IPS DF 4.7 (cell line): ENCODE results near the gene PARN.
"Not testable (repeated sequence)": the region's sequence is repeated elsewhere in the genome, so short reads cannot be mapped to it uniquely, and the experiment has no call there.

Experiments
- DNase-seq: peaks from one replicate; pipeline ENCODE4 v3.0.0-alpha.2; 2013; ENCODE audit warnings: low spot score; ENCODE audit errors: extremely low read depth

Gene PARN

GRCh38 chr16:14401711-14402061, 228.4 kb downstream of the PARN start:
- DNase-seq, result not testable (repeated sequence)

- DNase-seq, result not testable (repeated sequence)
Measured at GRCh38 chr16:14400978-14401710, 228.9 kb downstream of the PARN start.

DNA sequence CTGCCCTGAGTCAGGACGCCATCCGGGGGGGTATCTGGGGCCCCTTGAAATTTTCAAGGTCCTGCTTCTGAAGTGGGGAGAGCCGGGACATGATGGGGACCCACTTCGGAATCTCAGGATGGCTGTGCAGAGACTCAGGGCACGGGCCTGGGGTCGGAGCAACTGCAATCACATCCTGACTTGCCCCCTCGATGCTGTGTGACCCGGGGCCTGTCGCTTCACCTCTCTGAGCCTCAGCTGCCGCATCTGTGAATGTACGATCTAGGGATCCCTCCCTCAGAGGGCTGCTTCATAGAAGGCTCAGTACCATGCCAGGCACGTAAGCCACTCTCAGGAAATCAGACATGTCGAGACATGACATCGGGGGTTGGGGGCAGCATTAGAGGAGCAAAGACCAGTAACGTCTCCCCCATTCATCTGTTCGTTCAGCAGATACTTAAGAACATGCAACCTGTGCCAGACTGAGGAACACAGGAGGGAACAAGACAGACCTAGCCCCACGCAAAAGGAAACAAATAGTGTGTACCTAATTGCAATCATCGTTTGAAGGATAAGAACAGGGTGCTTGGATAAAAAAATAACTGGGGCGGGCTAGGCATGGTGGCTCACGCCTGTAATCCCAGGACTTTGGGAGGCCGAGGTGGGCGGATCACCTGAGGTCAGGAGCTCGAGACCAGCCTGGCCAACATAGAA, 229.6 kb downstream of the PARN start:
- DNase-seq, result no peak

GRCh38 chr16:14399378-14400284, 230.4 kb downstream of the PARN start:
- no peak for DNase-seq

DNA sequence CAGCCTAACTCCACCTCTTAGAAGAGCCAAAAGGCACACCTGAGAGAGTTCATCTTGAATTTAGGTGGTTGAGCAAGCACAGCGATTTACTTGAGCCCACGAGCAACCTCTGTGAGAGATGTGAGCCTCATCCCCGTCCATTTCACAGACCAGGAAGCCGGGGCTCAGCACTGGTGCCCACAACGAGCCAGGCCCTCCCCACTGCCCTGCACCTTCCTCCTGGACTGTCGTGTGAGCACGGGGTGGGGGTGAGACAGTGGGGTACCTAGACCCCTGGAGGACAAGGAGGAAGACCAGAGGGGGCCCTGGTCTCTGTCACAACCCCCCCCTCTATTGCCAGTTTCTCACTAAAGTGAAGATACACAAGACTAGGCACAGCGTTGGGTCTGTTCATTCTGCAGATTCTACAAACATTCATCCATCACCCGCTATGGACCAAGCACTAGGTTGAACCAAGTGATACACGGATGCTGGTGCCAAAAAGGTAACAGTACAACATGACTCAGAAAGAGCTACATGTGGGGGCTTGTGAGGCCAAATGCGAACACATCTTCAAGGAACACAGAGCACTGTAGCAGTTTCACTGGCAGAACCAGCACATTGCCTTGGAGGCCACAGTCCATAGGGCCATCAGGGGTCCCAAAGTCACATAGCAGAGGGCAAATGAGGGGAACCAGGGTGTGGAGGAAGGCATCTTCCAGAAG, 231.9 kb downstream of the PARN start:
- DNase-seq, result no peak

DNA sequence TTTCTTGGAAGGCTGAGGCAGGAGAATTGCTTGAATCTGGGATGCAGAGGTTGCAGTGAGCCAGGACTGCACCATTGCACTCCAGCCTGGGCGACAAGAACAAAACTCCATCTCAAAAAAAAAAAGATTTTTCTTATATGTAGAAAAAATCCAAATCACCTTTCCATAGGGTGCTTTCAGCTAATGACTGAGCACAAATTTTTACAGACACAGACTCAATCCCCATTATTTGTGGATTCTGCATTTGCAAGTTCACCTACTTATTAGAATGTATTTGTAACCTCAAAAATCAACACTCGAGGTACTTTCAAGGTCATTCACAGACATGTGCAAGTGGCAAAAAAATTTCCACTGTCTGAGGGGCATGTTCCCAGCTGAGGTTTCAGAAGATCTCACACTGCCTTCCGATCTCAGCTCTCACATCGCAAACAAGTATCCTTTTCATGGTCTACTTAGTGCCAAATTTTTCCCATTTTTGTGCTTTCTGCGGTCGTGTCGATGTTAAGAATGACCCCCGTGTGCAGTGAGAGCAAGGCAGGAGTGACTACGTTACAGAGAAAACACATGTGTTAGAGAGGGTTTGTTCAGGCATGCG, 234.3 kb downstream of the PARN start:
- DNase-seq, result not testable (repeated sequence)

GRCh38 chr16:14394834-14395233, 235.2 kb downstream of the PARN start:
- no peak for DNase-seq

DNA sequence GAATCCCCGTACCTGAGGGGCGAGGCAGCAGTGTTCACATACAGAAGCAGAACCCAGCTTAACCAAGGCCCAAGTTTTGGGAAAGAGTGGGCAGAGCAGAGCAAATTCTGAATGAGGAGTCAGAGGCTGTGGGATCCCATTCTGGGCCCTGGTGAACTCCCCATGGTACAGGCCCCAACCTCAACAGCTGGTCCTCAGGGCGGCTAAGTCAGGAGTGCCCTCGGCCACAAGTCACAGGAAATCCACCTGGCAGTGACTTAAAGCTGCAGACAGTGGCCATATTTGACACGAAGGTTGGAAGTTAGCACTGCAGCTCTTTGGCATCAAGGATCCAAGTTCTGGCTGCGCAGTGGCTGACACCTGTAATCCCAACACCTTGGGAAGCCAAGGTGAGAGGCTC, 237.1 kb downstream of the PARN start:
- no peak for DNase-seq

DNA sequence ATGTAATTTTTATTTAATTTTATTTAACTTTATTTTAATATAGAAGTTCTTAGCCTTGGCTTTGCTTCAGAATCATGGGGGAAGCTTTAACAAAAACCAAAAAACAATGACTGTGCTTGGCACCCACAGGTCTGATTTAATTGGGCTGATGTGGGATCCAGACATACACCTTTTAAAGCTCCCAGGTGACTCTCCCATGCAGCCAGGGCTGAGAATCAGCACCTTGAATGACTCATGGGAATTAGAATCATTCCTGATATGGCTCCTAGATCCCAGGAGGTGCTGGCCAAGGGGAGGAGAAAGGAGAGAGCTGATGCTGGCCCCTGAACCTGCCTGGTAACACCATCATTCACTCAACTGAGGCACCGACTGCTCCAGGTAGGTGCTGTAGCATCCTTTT, 240.7 kb downstream of the PARN start:
- DNase-seq, result no peak

DNA sequence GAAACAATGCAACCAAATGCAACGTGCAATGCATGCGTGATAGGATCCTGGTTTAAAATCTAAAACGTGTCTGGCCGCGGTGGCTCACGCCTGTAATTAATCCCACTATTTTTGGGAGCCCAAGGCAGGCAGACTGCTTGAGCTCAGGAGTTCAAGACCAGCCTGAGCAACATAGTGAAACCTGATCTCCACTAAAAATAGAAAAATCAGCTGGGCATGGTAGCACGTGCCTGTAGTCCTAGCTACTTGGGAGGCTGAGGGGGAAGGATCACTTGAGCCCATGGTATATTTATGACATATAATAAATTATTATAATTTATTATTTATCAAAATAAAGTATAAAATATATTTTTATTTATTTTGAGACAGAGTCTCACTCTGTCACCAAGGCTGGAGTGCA, 241.8 kb downstream of the PARN start:
- no peak for DNase-seq

- DNase-seq, result no peak
Measured at GRCh38 chr16:14386115-14386514, 243.9 kb downstream of the PARN start.
